ENCODE measurements around the gene TRMU.

The TRMU gene

DNA sequence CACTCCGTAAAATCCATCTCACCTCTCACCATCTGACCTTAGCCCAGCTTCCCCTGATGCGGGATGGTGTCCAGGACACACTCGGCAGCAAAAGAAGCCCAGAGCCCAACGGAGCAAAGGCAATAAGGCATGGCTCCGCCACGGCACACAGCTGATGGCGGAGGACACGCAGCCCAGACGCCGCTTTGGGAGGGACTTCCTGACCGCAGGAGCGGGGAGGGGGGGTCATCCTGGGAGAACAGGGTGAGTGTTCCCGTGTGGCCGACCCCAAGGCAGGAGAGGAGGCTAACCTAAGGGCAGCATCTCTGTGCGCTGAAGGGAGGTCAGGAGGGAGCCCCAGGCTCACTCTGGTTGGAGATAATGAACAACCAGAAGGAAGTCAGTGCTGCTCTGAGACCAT lies 71.3 kb downstream of the TRMU start:
- DNase-seq (ENCODE audit: low read depth in 2 of 2, low spot score in 1 of 2) = no peak

All from stimulated activated CD8-positive, alpha-beta memory T cell treated with anti-CD3 and anti-CD28 coated beads, Interleukin-4, amount 100 ng/mL, for 4 hours (primary cell).